Muscle of leg (tissue), 11 donors: ENCODE data around the gene TBC1D22A. TPM values are rescaled to one million over a fixed set of nuclear protein-coding genes. Genes with fewer than 3 reads are reported as not detected.
"Not testable (repeated sequence)": the region's sequence is repeated elsewhere in the genome, so short reads cannot be mapped to it uniquely, and the experiment has no call there.

Source experiments
- DNase-seq: peaks from one replicate; pipeline ENCODE4 v3.0.0; 2013
- H3K27ac ChIP-seq: one replicate; pipeline ENCODE4 v1.5.1; 2013; ENCODE audit warnings: mild to moderate bottlenecking, low read length, control low read depth
- H3K27me3 ChIP-seq: one replicate; pipeline ENCODE4 v1.6.1; 2013; ENCODE audit warnings: low read length; ENCODE audit not compliant: control insufficient read depth, insufficient read depth
- H3K36me3 ChIP-seq: one replicate; pipeline ENCODE4 v1.6.1; 2013; ENCODE audit warnings: low read length; ENCODE audit not compliant: control insufficient read depth, insufficient read depth
- H3K4me1 ChIP-seq: one replicate; pipeline ENCODE4 v1.6.1; 2013; ENCODE audit warnings: low read length; ENCODE audit not compliant: control insufficient read depth, insufficient read depth
- H3K4me3 ChIP-seq: one replicate; pipeline ENCODE4 v1.5.1; 2013; ENCODE audit warnings: low read length, control low read depth
- H3K9me3 ChIP-seq: replicated peaks from 2 replicates; pipeline ENCODE4 v1.6.1; 2013; ENCODE audit warnings: low read depth, low read length; ENCODE audit not compliant: control insufficient read depth
- WGBS: methylation state at CpG from one replicate; pipeline ENCODE4 v1.1.5; 2013; ENCODE audit warnings: missing lambda C conversion rate; ENCODE audit not compliant: insufficient coverage; 5-methylcytosine and 5-hydroxymethylcytosine counted together
- polyA plus RNA-seq, 8 donors: library from polyadenylated mRNA; unstranded; fragments of 120-200 nt; gene quantifications; one replicate each; pipeline versions ENCODE4 v1.2.1 to v1.2.3, GENCODE V29; 2013; ENCODE audit warnings: inconsistent platforms in 1 of 8, low replicate concordance in 1 of 8; ENCODE audit not compliant: insufficient read length in 8 of 8, insufficient read depth in 1 of 8
- total RNA-seq: library from RNA; stranded (reverse); fragments of 120-200 nt; gene quantifications from one replicate; pipeline ENCODE4 v1.2.4, GENCODE V29; 2013

TBC1D22A gene
- total and polyA plus RNA-seq, 9 donors = 8.0 to 16.9 (median 15.6) TPM

DNA sequence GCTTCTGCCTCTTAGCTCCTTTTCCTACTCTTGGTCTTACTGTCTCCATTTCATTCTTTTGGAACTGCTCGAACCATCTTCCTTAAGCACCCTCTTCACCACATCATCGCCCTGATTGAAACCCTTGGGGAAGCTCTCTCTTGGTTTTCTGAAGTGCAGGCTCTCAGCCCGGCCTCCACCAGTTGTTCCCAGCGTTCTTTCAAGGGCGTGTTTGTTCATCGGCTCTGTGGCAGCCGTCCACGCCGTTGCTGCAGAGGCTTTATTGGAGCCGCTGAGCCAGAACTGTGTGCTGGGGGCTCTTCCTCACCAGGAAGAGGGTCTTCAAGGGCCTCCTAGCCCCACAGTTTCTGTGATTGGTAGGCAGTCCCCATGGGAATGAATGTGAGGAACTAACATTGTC, 214.1 kb downstream of the TBC1D22A start:
- no peak overlapping the region for H3K27ac ChIP-seq
- 90% methylated on average over 10 of the region's 10 CpGs for WGBS
- no peak overlapping the region for H3K4me3 ChIP-seq
- no peaks in the 10 kb centered on the region for H3K27me3 ChIP-seq
- peaks cover 4% of the 10 kb centered on the region for H3K4me1 ChIP-seq
- DNase-seq = no peak
- peaks cover 29% of the 10 kb centered on the region for H3K36me3 ChIP-seq
- H3K9me3 ChIP-seq = no peaks in the 10 kb centered on the region

DNA sequence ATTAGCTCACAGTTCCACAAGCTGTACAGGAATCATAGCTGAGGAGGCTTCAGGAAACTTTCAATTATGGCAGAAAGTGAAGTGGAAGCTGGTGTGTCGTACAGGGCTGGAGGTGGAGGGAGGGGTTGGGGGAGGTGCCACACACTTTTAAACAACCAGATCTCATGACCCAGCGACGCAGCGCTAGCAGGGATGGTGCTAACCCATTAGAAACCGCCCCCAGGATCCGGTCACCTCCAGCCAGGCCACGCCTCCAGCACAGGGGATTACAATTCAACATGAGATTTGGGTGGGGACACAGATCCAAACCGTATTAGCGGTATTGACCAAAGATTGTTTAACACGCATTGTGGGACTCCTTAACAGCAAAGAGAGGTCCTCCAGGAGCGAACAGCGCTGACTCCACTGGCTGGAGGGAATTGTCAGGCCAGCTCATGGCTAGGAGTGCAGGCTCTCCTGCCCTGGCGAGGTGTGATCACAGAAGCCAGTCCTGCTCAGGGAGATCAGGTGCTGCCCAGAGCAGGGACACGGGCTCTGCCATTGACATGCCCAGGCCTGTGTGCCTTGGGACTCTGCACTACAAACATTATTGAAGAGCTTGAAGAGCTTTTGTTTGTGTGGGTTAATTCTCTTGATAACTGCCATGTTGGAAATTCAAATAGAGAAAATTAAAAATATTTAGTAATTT, 215.3 kb downstream of the TBC1D22A start:
- Histone ChIP-seq H3K4me1 (no peaks in the 10 kb centered on the region), H3K36me3 (peaks cover 29% of the 10 kb centered on the region), H3K27ac (no peak overlapping the region), H3K9me3 (no peaks in the 10 kb centered on the region), H3K4me3 (no peak overlapping the region), H3K27me3 (no peaks in the 10 kb centered on the region)
- DNase-seq = no peak
- WGBS = 88% methylated on average over 13 of the region's 14 CpGs

DNA sequence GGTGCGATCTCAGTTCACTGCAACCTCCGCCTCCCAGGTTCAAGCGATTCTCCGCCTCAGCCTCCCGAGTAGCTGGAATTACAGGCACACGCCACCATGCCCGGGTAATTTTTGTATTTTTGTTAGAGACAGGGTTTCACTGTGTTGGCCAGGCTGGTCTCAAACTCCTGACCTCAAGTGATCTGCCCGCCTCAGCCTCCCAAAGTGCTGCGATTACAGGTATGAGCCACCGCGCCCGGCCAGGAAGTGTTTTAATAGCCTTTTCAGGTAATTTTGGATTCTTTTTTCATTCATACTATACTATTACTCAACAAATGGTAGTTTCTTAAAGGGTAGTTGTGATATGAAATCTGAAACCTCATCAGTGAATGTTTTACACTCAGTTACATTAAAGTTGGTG, 216.2 kb downstream of the TBC1D22A start:
- DNase-seq, H3K9me3 ChIP-seq, H3K27ac ChIP-seq, H3K4me1 ChIP-seq, H3K27me3 ChIP-seq, H3K4me3 ChIP-seq: not testable (repeated sequence)
- H3K36me3 ChIP-seq = peaks cover 27% of the 10 kb centered on the region
- WGBS = no CpG with 5 or more reads among the region's 12 CpGs

DNA sequence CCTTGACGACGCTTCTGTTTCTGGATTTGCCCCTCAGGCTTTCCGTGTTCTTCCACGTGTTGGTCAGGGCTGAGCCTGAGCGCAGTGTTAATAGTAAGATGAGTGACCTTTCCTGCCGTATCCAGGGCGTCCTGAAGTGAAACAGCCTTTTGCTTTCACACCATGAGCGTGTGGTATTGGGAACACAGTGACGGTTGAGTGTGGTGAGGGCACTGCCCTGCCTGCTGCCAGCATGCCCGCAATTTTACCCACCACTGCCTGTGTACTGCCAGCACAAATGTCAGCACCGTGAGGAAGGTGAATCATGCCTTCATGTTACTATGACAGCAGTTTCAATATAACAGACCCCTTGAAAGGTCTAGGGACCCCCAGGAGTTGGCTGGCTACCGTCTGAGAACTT, 217.1 kb downstream of the TBC1D22A start:
- H3K27ac ChIP-seq = no peak overlapping the region
- H3K27me3 ChIP-seq = no peaks in the 10 kb centered on the region
- no peaks in the 10 kb centered on the region for H3K9me3 ChIP-seq
- DNase-seq = no peak
- peaks cover 22% of the 10 kb centered on the region for H3K36me3 ChIP-seq
- 90% methylated on average over 9 of the region's 12 CpGs for WGBS
- no peak overlapping the region for H3K4me3 ChIP-seq
- no peaks in the 10 kb centered on the region for H3K4me1 ChIP-seq

DNA sequence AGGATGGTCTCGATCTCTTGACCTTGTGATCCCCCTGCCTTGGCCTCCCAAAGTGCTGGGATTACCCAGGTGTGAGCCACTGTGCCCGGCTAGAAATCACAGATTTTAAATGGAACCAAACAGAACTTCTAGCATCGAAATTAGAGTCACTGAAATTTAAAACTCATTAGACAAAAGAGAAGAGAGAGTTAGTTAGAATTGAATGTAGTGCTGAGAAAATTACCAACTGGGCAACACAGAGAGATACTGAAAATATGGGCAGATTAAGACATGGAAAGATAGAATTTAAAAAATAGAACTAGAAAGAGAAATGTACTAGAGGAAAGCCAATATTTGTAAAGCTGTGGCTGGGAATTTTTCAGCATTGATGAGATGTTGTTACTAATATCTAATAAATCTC, 217.9 kb downstream of the TBC1D22A start:
- no peaks in the 10 kb centered on the region for H3K4me1 ChIP-seq
- 100% methylated on average over 2 of the region's 3 CpGs for WGBS
- DNase-seq = no peak
- no peaks in the 10 kb centered on the region for H3K27me3 ChIP-seq
- H3K27ac ChIP-seq = no peak overlapping the region
- H3K36me3 ChIP-seq = peaks cover 15% of the 10 kb centered on the region
- H3K4me3 ChIP-seq = no peak overlapping the region
- H3K9me3 ChIP-seq = no peaks in the 10 kb centered on the region

DNA sequence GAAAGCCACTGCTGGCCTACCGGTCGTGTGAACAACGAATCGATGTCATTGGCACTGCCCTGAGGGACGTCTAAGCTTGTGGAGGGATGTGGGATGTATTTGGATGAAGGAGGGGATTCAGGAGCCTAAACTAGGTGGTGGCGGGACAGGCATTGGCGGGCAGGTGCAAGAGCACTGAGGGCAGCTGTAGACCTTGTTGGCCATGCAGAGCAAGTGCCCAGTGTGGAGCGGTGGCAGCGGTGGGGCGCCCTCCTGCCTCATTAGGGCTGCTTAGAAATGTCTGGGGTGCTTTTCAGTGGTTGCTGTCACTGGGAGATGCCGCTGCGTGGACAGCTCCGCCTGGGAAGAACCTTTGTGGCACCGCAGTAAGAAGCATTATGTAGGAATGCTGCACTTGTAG, 220.2 kb downstream of the TBC1D22A start:
- Histone ChIP-seq H3K36me3 (peaks cover 11% of the 10 kb centered on the region), H3K27ac (no peak overlapping the region), H3K4me3 (no peak overlapping the region), H3K4me1 (no peaks in the 10 kb centered on the region), H3K9me3 (no peaks in the 10 kb centered on the region), H3K27me3 (no peaks in the 10 kb centered on the region)
- WGBS = 89% methylated on average over 11 of the region's 14 CpGs
- DNase-seq = no peak

DNA sequence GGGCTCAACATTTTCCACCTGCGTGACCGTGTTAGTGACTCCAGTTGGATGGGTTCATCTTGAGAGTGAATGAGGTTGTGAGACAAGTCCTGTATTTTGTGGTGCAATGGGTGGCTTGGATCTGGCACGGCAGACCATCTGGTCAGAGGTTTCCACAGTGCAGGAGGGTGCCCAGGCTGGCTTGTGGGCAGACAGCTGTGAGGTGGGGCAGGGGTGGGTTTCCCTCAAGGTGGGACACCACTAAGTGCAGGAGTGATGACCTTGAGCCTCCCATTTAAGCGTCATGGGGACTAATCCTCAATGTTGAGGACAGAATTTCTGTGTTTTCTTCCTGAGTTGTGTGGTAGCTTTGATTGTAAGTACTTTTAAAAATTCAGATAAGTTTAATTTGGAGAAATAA, 220.6 kb downstream of the TBC1D22A start:
- no peaks in the 10 kb centered on the region for H3K27me3 ChIP-seq
- DNase-seq = no peak
- no peaks in the 10 kb centered on the region for H3K9me3 ChIP-seq
- 75% methylated on average over 2 of the region's 4 CpGs for WGBS
- H3K4me3 ChIP-seq = no peak overlapping the region
- H3K4me1 ChIP-seq = no peaks in the 10 kb centered on the region
- H3K27ac ChIP-seq = no peak overlapping the region
- H3K36me3 ChIP-seq = peaks cover 7% of the 10 kb centered on the region

DNA sequence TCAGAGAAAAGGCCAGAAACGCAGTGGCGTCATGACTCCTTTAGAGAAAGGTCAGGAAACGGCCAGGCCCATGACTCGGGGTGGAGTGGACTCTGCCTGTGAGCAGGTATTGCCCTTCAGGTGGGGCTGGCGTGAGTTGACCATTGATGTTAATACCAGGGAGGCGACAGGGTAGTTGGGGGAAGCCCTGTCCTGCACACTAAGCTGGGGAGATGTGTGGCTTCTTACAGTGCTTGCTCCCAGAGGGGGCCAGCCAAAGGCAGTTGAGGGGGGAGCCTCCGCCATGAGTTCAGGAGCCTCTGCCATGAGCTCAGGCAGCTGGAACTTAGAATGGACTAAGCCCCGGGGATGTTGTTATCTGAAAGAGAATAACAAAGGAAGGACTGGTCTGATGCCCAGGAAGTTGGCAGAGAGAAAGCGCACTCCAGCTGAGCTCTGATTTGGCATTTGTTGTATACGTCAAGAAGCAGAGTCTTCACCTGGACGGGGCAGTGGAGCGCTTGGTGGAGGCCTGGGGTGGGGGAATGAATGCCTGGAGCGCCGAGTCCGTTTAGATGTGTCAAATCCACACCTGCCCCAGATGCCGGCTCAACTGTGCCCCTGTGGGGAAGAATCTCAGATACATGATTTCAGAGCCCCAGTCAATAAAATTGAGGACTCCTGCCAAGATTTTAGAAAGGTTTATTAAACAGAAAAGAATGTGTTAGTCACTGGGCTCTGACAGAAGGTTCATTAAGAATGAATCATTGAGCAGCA, 222.5 kb downstream of the TBC1D22A start:
- Histone ChIP-seq H3K4me1 (no peaks in the 10 kb centered on the region), H3K4me3 (no peak overlapping the region), H3K27me3 (no peaks in the 10 kb centered on the region), H3K27ac (no peak overlapping the region), H3K36me3 (no peaks in the 10 kb centered on the region), H3K9me3 (no peaks in the 10 kb centered on the region)
- WGBS = 98% methylated on average over 16 of the region's 16 CpGs
- DNase-seq = no peak

DNA sequence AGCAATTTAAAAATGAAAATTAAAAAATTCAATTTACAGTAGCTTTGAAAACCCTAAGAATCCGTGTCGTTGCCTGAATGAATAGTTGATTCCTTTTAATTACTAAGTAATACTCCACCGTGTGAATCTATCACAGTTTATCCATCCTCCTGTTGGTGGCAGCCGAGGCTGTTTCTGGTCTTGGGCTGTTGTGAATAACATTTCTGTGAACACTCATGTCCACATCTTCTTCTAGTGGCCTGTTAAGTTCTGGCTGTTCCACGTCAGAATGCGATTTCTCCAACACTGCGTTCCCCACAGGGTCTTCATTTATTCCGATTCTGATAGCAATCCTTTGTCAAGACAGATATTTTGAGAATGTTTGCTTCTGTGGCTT, 223.0 kb downstream of the TBC1D22A start:
- 100% methylated on average over 1 of the region's 8 CpGs for WGBS
- H3K27ac ChIP-seq = no peak overlapping the region
- DNase-seq = no peak
- no peak overlapping the region for H3K4me3 ChIP-seq
- H3K4me1 ChIP-seq = no peaks in the 10 kb centered on the region
- no peaks in the 10 kb centered on the region for H3K27me3 ChIP-seq
- no peaks in the 10 kb centered on the region for H3K9me3 ChIP-seq
- H3K36me3 ChIP-seq = no peaks in the 10 kb centered on the region

DNA sequence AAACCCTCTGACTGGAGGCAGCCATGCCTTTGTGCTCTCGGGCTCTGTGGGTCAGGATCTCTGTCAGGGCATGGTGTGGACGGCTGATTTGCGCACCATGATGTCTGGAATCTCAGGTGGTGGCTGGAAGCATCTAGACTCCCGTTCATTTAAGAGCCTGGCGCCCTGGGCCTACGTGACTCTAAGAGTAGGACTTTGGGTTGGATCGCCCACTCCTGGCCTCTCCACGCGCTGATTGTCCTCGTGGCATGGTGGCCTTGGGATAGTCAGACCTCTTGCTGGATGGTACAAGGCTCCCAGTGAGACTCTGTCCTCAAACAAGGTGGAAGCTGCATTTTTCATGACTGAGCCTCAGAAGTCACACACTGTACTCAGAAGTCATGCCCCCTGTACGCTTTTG, 224.3 kb downstream of the TBC1D22A start:
- WGBS = 96% methylated on average over 9 of the region's 11 CpGs
- Histone ChIP-seq H3K27ac (no peak overlapping the region), H3K9me3 (no peaks in the 10 kb centered on the region), H3K36me3 (peaks cover 6% of the 10 kb centered on the region), H3K27me3 (no peaks in the 10 kb centered on the region), H3K4me1 (no peaks in the 10 kb centered on the region), H3K4me3 (no peak overlapping the region)
- no peak for DNase-seq
